Neuronal stem cell (in vitro differentiated cells): Measurements from ENCODE around the gene TPRG1.

Experiments
- DNase-seq: peaks from one replicate; pipeline ENCODE4 v3.0.0-alpha.2; 2013; ENCODE audit warnings: low spot score
- H2AFZ ChIP-seq: one replicate; pipeline ENCODE4 v1.6.1; 2013; ENCODE audit warnings: mild to moderate bottlenecking, low read length, inconsistent platforms
- H2AK5ac ChIP-seq: 2 replicates; pipeline ENCODE4 v1.6.1; 2013; ENCODE audit warnings: low read depth, mild to moderate bottlenecking, inconsistent platforms, low read length, moderate library complexity, mixed read lengths
- H2BK120ac ChIP-seq: 2 replicates; pipeline ENCODE4 v1.6.1; 2013; ENCODE audit warnings: low read depth, mild to moderate bottlenecking, inconsistent platforms, low read length, moderate library complexity, mixed read lengths
- H2BK12ac ChIP-seq: one replicate; pipeline ENCODE4 v1.6.1; 2013; ENCODE audit warnings: low read length, inconsistent platforms
- H2BK15ac ChIP-seq: 2 replicates; pipeline ENCODE4 v1.6.1; 2013; ENCODE audit warnings: mild to moderate bottlenecking, low read length, inconsistent platforms, mixed read lengths
- H2BK5ac ChIP-seq: one replicate; pipeline ENCODE4 v1.6.1; 2013; ENCODE audit warnings: inconsistent platforms, mild to moderate bottlenecking, low read length, moderate library complexity
- H3K14ac ChIP-seq: one replicate; pipeline ENCODE4 v1.6.1; 2013; ENCODE audit warnings: low read length, inconsistent platforms
- H3K18ac ChIP-seq: 2 replicates; pipeline ENCODE4 v1.6.1; 2013; ENCODE audit warnings: low read length, inconsistent platforms
- H3K23ac ChIP-seq: 2 replicates; pipeline ENCODE4 v1.6.1; 2013; ENCODE audit warnings: low read depth, mild to moderate bottlenecking, mixed read lengths, low read length, inconsistent platforms; ENCODE audit not compliant: poor library complexity
- H3K27ac ChIP-seq: replicated peaks from 3 replicates; pipeline ENCODE4 v1.5.1; 2013; ENCODE audit warnings: low read length, inconsistent platforms
- H3K27me3 ChIP-seq, 3 experiments: 2 replicates each; pipeline ENCODE4 v1.6.1; 2013; ENCODE audit warnings: low read length in 3 of 3, mild to moderate bottlenecking in 2 of 3, inconsistent platforms in 1 of 3, low read depth in 1 of 3, mixed read lengths in 1 of 3, moderate library complexity in 1 of 3; ENCODE audit not compliant: control insufficient read depth in 3 of 3, insufficient read depth in 3 of 3
- H3K36me3 ChIP-seq, 2 donors: replicated peaks in 1 of 2; 2 replicates each; pipeline ENCODE4 v1.6.1; 2013; ENCODE audit warnings: low read length in 2 of 2; ENCODE audit not compliant: control insufficient read depth in 2 of 2, insufficient read depth in 2 of 2
- H3K4ac ChIP-seq: 2 replicates; pipeline ENCODE4 v1.6.1; 2013; ENCODE audit warnings: inconsistent platforms, mild to moderate bottlenecking, low read length, moderate library complexity
- H3K4me1 ChIP-seq, 2 donors: 1 replicate in 1 of 2; 2 replicates in 1 of 2; pipeline ENCODE4 v1.6.1; 2013; ENCODE audit warnings: low read length in 2 of 2, low read depth in 1 of 2; ENCODE audit not compliant: control insufficient read depth in 2 of 2, insufficient read depth in 1 of 2
- H3K4me2 ChIP-seq: one replicate; pipeline ENCODE4 v1.6.1; 2013; ENCODE audit warnings: mild to moderate bottlenecking, low read length, inconsistent platforms; ENCODE audit not compliant: insufficient read depth, poor library complexity, severe bottlenecking
- H3K4me3 ChIP-seq, 2 donors: 2 replicates each; pipeline ENCODE4 v1.5.1; 2013; ENCODE audit warnings: low read length in 2 of 2, mild to moderate bottlenecking in 2 of 2, inconsistent platforms in 1 of 2, moderate library complexity in 1 of 2
- H3K79me1 ChIP-seq: one replicate; pipeline ENCODE4 v1.6.1; 2013; ENCODE audit warnings: low read depth, mild to moderate bottlenecking, inconsistent platforms, low read length, moderate library complexity
- H3K9ac ChIP-seq: one replicate; pipeline ENCODE4 v1.6.1; 2013; ENCODE audit warnings: mild to moderate bottlenecking, low read depth, low read length, inconsistent platforms; ENCODE audit not compliant: poor library complexity
- H3K9me3 ChIP-seq, 2 donors: replicated peaks in 1 of 2; 2 replicates each; pipeline versions ENCODE3 to v1.6.1; 2013; ENCODE audit warnings: low read length in 2 of 2, mild to moderate bottlenecking in 2 of 2, inconsistent platforms in 1 of 2, low read depth in 1 of 2, mixed read lengths in 1 of 2, moderate library complexity in 1 of 2; ENCODE audit not compliant: control insufficient read depth in 2 of 2, insufficient read depth in 1 of 2
- H4K8ac ChIP-seq: one replicate; pipeline ENCODE4 v1.6.1; 2013; ENCODE audit warnings: low read depth, mild to moderate bottlenecking, inconsistent platforms, low read length, moderate library complexity
- H4K91ac ChIP-seq: one replicate; pipeline ENCODE4 v1.6.1; 2013; ENCODE audit warnings: low read length, low read depth, mild to moderate bottlenecking, inconsistent platforms; ENCODE audit not compliant: poor library complexity
- whole genome bisulfite sequencing, 2 donors: extraction: QIAGEN DNeasy Blood & Tissue Kit; methylation state at CpG; one replicate each; pipeline ENCODE4 v1.1.7; 2013; ENCODE audit warnings: missing lambda C conversion rate in 2 of 2, mixed read lengths in 1 of 2; ENCODE audit not compliant: insufficient read length in 2 of 2, insufficient replicate concordance in 1 of 2; ENCODE audit errors: extremely low coverage in 2 of 2; 5-methylcytosine and 5-hydroxymethylcytosine counted together

TPRG1 gene

GRCh38 chr3:189312866-189313265, 141.1 kb downstream of the TPRG1 start:
- WGBS, 2 donors, result no CpG with 5 or more reads among the region's 4 CpGs
- H2AFZ ChIP-seq, result no peak overlapping the region

GRCh38 chr3:189316296-189317019, 144.7 kb downstream of the TPRG1 start:
- Histone ChIP-seq H2BK5ac (no peak overlapping the region), H2AFZ (no peak overlapping the region), H3K18ac (no peak overlapping the region), H3K23ac (no peak overlapping the region), H4K8ac (no peak overlapping the region), H4K91ac (no peak overlapping the region), H3K14ac (no peak overlapping the region), H2BK12ac (no peak overlapping the region), H3K36me3 (no peaks in the 10 kb centered on the region), H2BK120ac (no peak overlapping the region), H3K79me1 (no peaks in the 10 kb centered on the region), H2BK15ac (no peak overlapping the region), H3K9me3 (no peaks in the 10 kb centered on the region), H3K4me2 (no peak overlapping the region), H3K4me1 (peaks cover 0 to 1% of the 10 kb centered on the region in 2 donors), H3K9ac (no peak overlapping the region), H3K4me3 (no peak overlapping the region), H3K27ac (no peak overlapping the region), H3K27me3 (no peaks in the 10 kb centered on the region), H3K4ac (no peak overlapping the region), H2AK5ac (no peak overlapping the region)
- no peak for DNase-seq
- WGBS, 2 donors, result no CpG with 5 or more reads among the region's 6 CpGs

More at GRCh38 chr3:189312866-189313265, 141.1 kb downstream of the TPRG1 start:
- no peak overlapping the region for H3K4me2 ChIP-seq
- H3K14ac ChIP-seq, result no peak overlapping the region
- H3K9ac ChIP-seq, result no peak overlapping the region
- no peak for DNase-seq
- H3K27ac ChIP-seq, result no peak overlapping the region
- no peak overlapping the region for H3K4me3 ChIP-seq
- H3K4ac ChIP-seq, result no peak overlapping the region
- no peak overlapping the region for H4K91ac ChIP-seq
- H3K18ac ChIP-seq, result no peak overlapping the region
- H2BK5ac ChIP-seq, result no peak overlapping the region
- no peak overlapping the region for H2BK120ac ChIP-seq
- no peak overlapping the region for H4K8ac ChIP-seq
- no peak overlapping the region for H3K23ac ChIP-seq
- H3K9me3 ChIP-seq, result no peaks in the 10 kb centered on the region
- H3K36me3 ChIP-seq, result no peaks in the 10 kb centered on the region
- no peaks in the 10 kb centered on the region for H3K79me1 ChIP-seq
- H2AK5ac ChIP-seq, result no peak overlapping the region
- H3K27me3 ChIP-seq, result no peaks in the 10 kb centered on the region
- no peak overlapping the region for H2BK12ac ChIP-seq
- peaks cover 0 to 1% of the 10 kb centered on the region in 2 donors for H3K4me1 ChIP-seq
- no peak overlapping the region for H2BK15ac ChIP-seq

GRCh38 chr3:189317911-189318310, 146.1 kb downstream of the TPRG1 start:
- Histone ChIP-seq H3K14ac (no peak overlapping the region), H4K91ac (no peak overlapping the region), H3K4ac (no peak overlapping the region), H3K9me3 (no peaks in the 10 kb centered on the region), H2BK12ac (no peak overlapping the region), H3K79me1 (no peaks in the 10 kb centered on the region), H2BK15ac (no peak overlapping the region), H2AFZ (no peak overlapping the region), H4K8ac (no peak overlapping the region), H3K9ac (no peak overlapping the region), H2AK5ac (no peak overlapping the region), H3K4me1 (peaks cover 0 to 3% of the 10 kb centered on the region in 2 donors), H3K18ac (no peak overlapping the region), H3K4me2 (no peak overlapping the region), H3K36me3 (no peaks in the 10 kb centered on the region), H3K27me3 (no peaks in the 10 kb centered on the region), H3K23ac (no peak overlapping the region), H3K4me3 (no peak overlapping the region), H2BK120ac (no peak overlapping the region), H3K27ac (no peak overlapping the region), H2BK5ac (no peak overlapping the region)
- no CpG with 5 or more reads among the region's 3 CpGs for WGBS, 2 donors
- no peak for DNase-seq

GRCh38 chr3:189320511-189320910, 148.7 kb downstream of the TPRG1 start:
- no peak overlapping the region for H3K27ac ChIP-seq
- no peak overlapping the region for H3K14ac ChIP-seq
- no peak overlapping the region for H2BK120ac ChIP-seq
- no peak overlapping the region for H3K9ac ChIP-seq
- H3K27me3 ChIP-seq, result no peaks in the 10 kb centered on the region
- no peak overlapping the region for H3K23ac ChIP-seq
- H2BK5ac ChIP-seq, result no peak overlapping the region
- H3K4me1 ChIP-seq, result peaks cover 0 to 3% of the 10 kb centered on the region in 2 donors
- no peak overlapping the region for H2BK12ac ChIP-seq
- H3K18ac ChIP-seq, result no peak overlapping the region
- H3K4ac ChIP-seq, result no peak overlapping the region
- no peak overlapping the region for H3K4me2 ChIP-seq
- H2AFZ ChIP-seq, result no peak overlapping the region
- H2BK15ac ChIP-seq, result no peak overlapping the region
- WGBS, 2 donors, result no CpG with 5 or more reads among the region's 3 CpGs
- H2AK5ac ChIP-seq, result no peak overlapping the region
- no peaks in the 10 kb centered on the region for H3K36me3 ChIP-seq
- no peak overlapping the region for H4K91ac ChIP-seq
- H3K9me3 ChIP-seq, result no peaks in the 10 kb centered on the region
- no peaks in the 10 kb centered on the region for H3K79me1 ChIP-seq
- H4K8ac ChIP-seq, result no peak overlapping the region
- DNase-seq, result no peak
- no peak overlapping the region for H3K4me3 ChIP-seq
